ENCODE data around the gene PCP2. TPM values are rescaled to one million over a fixed set of nuclear protein-coding genes. Genes with fewer than 3 reads are reported as not detected.

PCP2 gene
- total and polyA plus RNA-seq, 2 of the 13 experiments (the other 11 are each of a cell fraction or from before 2014, with no cell fraction given), result 0.62 TPM; not detected in 1

GRCh38 chr19:7636691-7637373 lies 3.3 kb upstream of the PCP2 start, which contains the start of gene STXBP2 (continued):
- TF ChIP-seq TFE3 (CRISPR knock-in tag; IDR thresholded peaks at IDR 0.05) (peak; percentile 39; the same call in 1 of the 2 replicates), ETV6 (CRISPR knock-in tag; conservative IDR thresholded peaks at IDR 0.05) (no peak), DZIP1 (CRISPR knock-in tag; IDR thresholded peaks at IDR 0.05) (no peak), ZNF768 (CRISPR knock-in tag; IDR thresholded peaks at IDR 0.05) (peak; percentile 54; the same call in 1 of the 2 replicates), ZNF432 (CRISPR knock-in tag; IDR thresholded peaks at IDR 0.05; ENCODE audit: borderline replicate concordance) (no peak), ZC3H4 (CRISPR knock-in tag; IDR thresholded peaks at IDR 0.05; ENCODE audit: borderline replicate concordance) (no peak), ZNF317 (CRISPR knock-in tag; IDR thresholded peaks at IDR 0.05) (0 out of 2 replicates have a peak, but pooled peaks have one; percentile 43), SUZ12 (IDR thresholded peaks at IDR 0.05; ENCODE audit: low read depth, low read length) (no peak), PHF5A (CRISPR knock-in tag; IDR thresholded peaks at IDR 0.05; ENCODE audit: low read depth, unreplicated experiment) (no peak), CERS6 (CRISPR knock-in tag; IDR thresholded peaks at IDR 0.05) (peak; percentile 30; the same call in 1 of the 2 replicates), KLF11 (CRISPR knock-in tag; IDR thresholded peaks at IDR 0.05) (no peak), ZNF362 (CRISPR knock-in tag; IDR thresholded peaks at IDR 0.05; ENCODE audit: borderline replicate concordance) (peak; percentile 41; the same call in 1 of the 2 replicates), ZNF207 (IDR thresholded peaks at IDR 0.05; ENCODE audit: borderline replicate concordance) (no peak), CAMTA2 (CRISPR knock-in tag; IDR thresholded peaks at IDR 0.05; ENCODE audit: borderline replicate concordance) (no peak), ATAD3A (CRISPR knock-in tag; IDR thresholded peaks at IDR 0.05) (no peak), SIX1 (CRISPR knock-in tag; IDR thresholded peaks at IDR 0.05; ENCODE audit: borderline replicate concordance) (no peak), ZNF543 (CRISPR knock-in tag; IDR thresholded peaks at IDR 0.05) (0 out of 2 replicates have a peak, but pooled peaks have one; percentile 42), ZBTB38 (CRISPR knock-in tag; IDR thresholded peaks at IDR 0.05) (peak; percentile 86), NR1H2 (CRISPR knock-in tag; IDR thresholded peaks at IDR 0.05; ENCODE audit: borderline replicate concordance, low read depth) (no peak), ZMYM3 (CRISPR knock-in tag; IDR thresholded peaks at IDR 0.05) (peak; percentile 13; the same call in 1 of the 2 replicates)
